ENCODE measurements around the gene FETUB. TPM values are rescaled to one million over a fixed set of nuclear protein-coding genes. Genes with fewer than 3 reads are reported as not detected.

FETUB gene, protein sequence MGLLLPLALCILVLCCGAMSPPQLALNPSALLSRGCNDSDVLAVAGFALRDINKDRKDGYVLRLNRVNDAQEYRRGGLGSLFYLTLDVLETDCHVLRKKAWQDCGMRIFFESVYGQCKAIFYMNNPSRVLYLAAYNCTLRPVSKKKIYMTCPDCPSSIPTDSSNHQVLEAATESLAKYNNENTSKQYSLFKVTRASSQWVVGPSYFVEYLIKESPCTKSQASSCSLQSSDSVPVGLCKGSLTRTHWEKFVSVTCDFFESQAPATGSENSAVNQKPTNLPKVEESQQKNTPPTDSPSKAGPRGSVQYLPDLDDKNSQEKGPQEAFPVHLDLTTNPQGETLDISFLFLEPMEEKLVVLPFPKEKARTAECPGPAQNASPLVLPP
- total RNA-seq (not detected in 2 replicates), polyA plus RNA-seq (not detected in 2 replicates), polyA minus RNA-seq (not detected in 2 replicates)
- not detected for total RNA-seq (2013)

DNA sequence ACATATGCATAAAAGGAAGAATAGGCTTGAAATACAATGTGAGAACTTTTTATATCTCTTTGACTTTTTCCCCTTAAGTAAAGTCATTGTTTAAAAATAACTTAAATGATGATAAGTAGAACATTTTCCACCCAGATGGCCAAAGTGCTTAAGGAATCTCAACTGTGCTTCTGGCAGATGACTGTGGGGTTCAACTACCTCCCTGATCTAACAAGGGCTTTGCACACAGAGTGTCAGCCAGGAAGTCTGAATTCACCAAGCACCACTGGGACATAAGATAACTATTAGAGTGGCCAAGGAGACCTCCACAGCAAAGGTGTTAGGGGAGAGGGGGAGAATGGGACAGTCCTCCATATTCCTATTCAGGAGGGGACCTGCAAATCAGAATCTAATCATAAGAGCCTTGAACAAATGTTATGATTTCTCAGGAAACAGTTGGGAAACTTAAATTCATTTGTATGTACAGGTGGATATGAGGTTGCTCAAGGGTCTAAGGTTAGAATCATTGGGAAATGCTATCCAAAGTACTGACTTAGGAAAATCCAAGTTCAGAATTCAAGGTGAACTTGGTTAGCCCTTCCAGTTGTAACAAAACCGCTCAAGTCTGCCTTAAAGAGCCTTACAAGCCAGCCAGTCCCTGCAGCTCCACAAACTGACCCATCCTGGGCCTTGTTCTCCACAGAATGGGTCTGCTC, at the start of gene FETUB:
Gene FETUB, plus strand, starts transcription at position 622 of the 695 bp plus-strand sequence. Its CDS starts 62 bp downstream, at position 684.
- no peaks in the 10 kb centered on the region for H4K20me1 ChIP-seq (ENCODE audit: control insufficient read depth, insufficient read depth, low read length, poor library complexity, severe bottlenecking)
- no peak for DNase-seq
- Mint-ChIP-seq H3K4me3 (no peak within 1 kb of the TSS), H3K9me3 (ENCODE audit: insufficient read depth) (no peaks in the 10 kb centered on the region), H3K27ac (no peak within 1 kb of the TSS), H3K27me3 (peaks cover 17% of the 10 kb centered on the region), H3K4me1 (peaks cover 2% of the 10 kb centered on the region)
- CTCF ChIA-PET, result interaction anchor here (0.7 to 1.0 kb wide), 3 partner anchors 11 to 23 kb away, joined by 3 to 4 read pairs (median 4); no protein-coding TSS in a partner anchor
- no peaks in the 10 kb centered on the region for H3K4me1 ChIP-seq (ENCODE audit: control insufficient read depth in 2 of 2, insufficient read depth in 2 of 2, low read length in 2 of 2)
- H3K4me2 ChIP-seq (replicated peaks; ENCODE audit: low read depth, low read length, poor library complexity, severe bottlenecking), result no peak within 1 kb of the TSS
- intact Hi-C loops (cut with micrococcal nuclease), result no loop called here
- peaks cover 0 to 3% (median 0%) of the 10 kb centered on the region in 3 donors for H3K9me3 ChIP-seq (ENCODE audit: control extremely low read depth in 1 of 3, control insufficient read depth in 2 of 3, insufficient read depth in 1 of 3, low read length in 2 of 3)
- H3K27ac ChIP-seq (ENCODE audit: low read length in 2 of 2), result no peak within 1 kb of the TSS
- TF ChIP-seq, protein P1, sequence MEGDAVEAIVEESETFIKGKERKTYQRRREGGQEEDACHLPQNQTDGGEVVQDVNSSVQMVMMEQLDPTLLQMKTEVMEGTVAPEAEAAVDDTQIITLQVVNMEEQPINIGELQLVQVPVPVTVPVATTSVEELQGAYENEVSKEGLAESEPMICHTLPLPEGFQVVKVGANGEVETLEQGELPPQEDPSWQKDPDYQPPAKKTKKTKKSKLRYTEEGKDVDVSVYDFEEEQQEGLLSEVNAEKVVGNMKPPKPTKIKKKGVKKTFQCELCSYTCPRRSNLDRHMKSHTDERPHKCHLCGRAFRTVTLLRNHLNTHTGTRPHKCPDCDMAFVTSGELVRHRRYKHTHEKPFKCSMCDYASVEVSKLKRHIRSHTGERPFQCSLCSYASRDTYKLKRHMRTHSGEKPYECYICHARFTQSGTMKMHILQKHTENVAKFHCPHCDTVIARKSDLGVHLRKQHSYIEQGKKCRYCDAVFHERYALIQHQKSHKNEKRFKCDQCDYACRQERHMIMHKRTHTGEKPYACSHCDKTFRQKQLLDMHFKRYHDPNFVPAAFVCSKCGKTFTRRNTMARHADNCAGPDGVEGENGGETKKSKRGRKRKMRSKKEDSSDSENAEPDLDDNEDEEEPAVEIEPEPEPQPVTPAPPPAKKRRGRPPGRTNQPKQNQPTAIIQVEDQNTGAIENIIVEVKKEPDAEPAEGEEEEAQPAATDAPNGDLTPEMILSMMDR (IDR thresholded peaks at IDR 0.05), result no peak
- TF ChIP-seq EZH2 (IDR thresholded peaks at IDR 0.05; ENCODE audit: borderline replicate concordance, insufficient read depth, low read depth, low read length, poor library complexity, severe bottlenecking), result no peak
- no peak within 1 kb of the TSS for H3K9ac ChIP-seq (ENCODE audit: low read length)
- 68% methylated on average over 1 of the region's 1 CpG for whole genome bisulfite sequencing (ENCODE audit: insufficient coverage)
- H3K36me3 ChIP-seq (replicated peaks in 1 of 2; ENCODE audit: control extremely low read depth in 1 of 2, control insufficient read depth in 1 of 2, extremely low read depth in 1 of 2, insufficient read depth in 2 of 2, low read length in 1 of 2), result no peaks in the 10 kb centered on the region
- H3K79me2 ChIP-seq (ENCODE audit: control insufficient read depth, insufficient read depth, low read length), result no peaks in the 10 kb centered on the region
- H2AFZ ChIP-seq (ENCODE audit: insufficient read depth, low read depth, low read length, poor library complexity, severe bottlenecking), result no peak within 1 kb of the TSS
- H3K27me3 ChIP-seq (replicated peaks in 1 of 4; ENCODE audit: control extremely low read depth in 1 of 4, control insufficient read depth in 3 of 4, insufficient read depth in 4 of 4, low read length in 3 of 4), result peaks cover 0 to 13% (median 0%) of the 10 kb centered on the region in 4 experiments
- no peak within 1 kb of the TSS for H3K4me3 ChIP-seq (ENCODE audit: control extremely low read depth in 1 of 5, extremely low read depth in 1 of 5, insufficient read depth in 1 of 5, low read depth in 2 of 5, low read length in 4 of 5)
- POLR2A ChIA-PET, result no interaction called here
- no peak for ATAC-seq (ENCODE audit: low read depth)
